GM23248 (cell line): ENCODE measurements around the gene LST1.

Experiments
- EZH2 ChIP-seq: fragments of 200-600 bp; sonication (generic); IDR thresholded peaks from 2 replicates; pipeline ENCODE4 v1.6.1; 2018; ENCODE audit warnings: antibody characterized with exemption, mild to moderate bottlenecking; ENCODE audit not compliant: insufficient read depth, poor library complexity, severe bottlenecking
- EZH2phosphoT487 ChIP-seq: fragments of 200-600 bp; sonication (generic); IDR thresholded peaks from 2 replicates; pipeline ENCODE4 v1.6.1; 2018; ENCODE audit warnings: antibody characterized with exemption, moderate library complexity, mild to moderate bottlenecking, low read depth; ENCODE audit not compliant: insufficient read depth

- TF ChIP-seq EZH2 = no peak
- no peak for TF ChIP-seq EZH2phosphoT487
Observed at GRCh38 chr6:31541658-31542521, 44.2 kb upstream of the LST1 start, which contains the start of gene DDX39B.
